Measurements from ENCODE around the gene SERTAD2. TPM values are rescaled to one million over a fixed set of nuclear protein-coding genes. Genes with fewer than 3 reads are reported as not detected.

SERTAD2 gene
- total RNA-seq, 4 donors from 2014 or later: 13.7 to 17.3 (median 16.6) TPM

- no peak for TF ChIP-seq CTCF (IDR thresholded peaks at IDR 0.05)
- no peak for TF ChIP-seq POLR2A (IDR thresholded peaks at IDR 0.05)
- H3K27ac ChIP-seq: no peak overlapping the region
- intact Hi-C loops (cut with DNase I): no loop called here
These were observed 55.5 kb downstream of the SERTAD2 start for GRCh38 chr2:64598226-64598625.

GRCh38 chr2:64595397-64596176 lies 58.1 kb downstream of the SERTAD2 start:
- no peak for DNase-seq
- no peak for TF ChIP-seq POLR2A (IDR thresholded peaks at IDR 0.05)
- peak in 4 of 6 experiments; percentile 9 to 43 (median 32) for TF ChIP-seq CTCF (IDR thresholded peaks at IDR 0.05)
- intact Hi-C loops (cut with DNase I): no loop called here
- Histone ChIP-seq H3K27ac (no peak overlapping the region), H3K4me3 (replicated peaks in 1 of 3) (no peak overlapping the region), H3K36me3 (peaks cover 7 to 10% of the 10 kb centered on the region in 2 donors), H3K9me3 (no peaks in the 10 kb centered on the region), H3K4me1 (peaks cover 0 to 4% of the 10 kb centered on the region in 2 donors), H3K27me3 (no peaks in the 10 kb centered on the region)
- 52 to 56% methylated on average over 4 of the region's 4 CpGs for WGBS, 2 donors

More at GRCh38 chr2:64598226-64598625, 55.5 kb downstream of the SERTAD2 start:
- DNase-seq: no peak
- Histone ChIP-seq H3K4me3 (replicated peaks in 1 of 3) (no peak overlapping the region), H3K27me3 (no peaks in the 10 kb centered on the region), H3K4me1 (peaks cover 0 to 4% of the 10 kb centered on the region in 2 donors), H3K36me3 (no peaks in the 10 kb centered on the region), H3K9me3 (no peaks in the 10 kb centered on the region)
- 96 to 97% methylated on average over 6 of the region's 6 CpGs for WGBS, 2 donors

GRCh38 chr2:64594226-64594989 lies 59.3 kb downstream of the SERTAD2 start:
- no peak overlapping the region for H3K4me3 ChIP-seq (replicated peaks in 1 of 3)
- WGBS, 2 donors: 88 to 93% methylated on average over 7 of the region's 7 CpGs
- DNase-seq: no peak
- no peaks in the 10 kb centered on the region for H3K9me3 ChIP-seq
- peaks cover 7 to 10% of the 10 kb centered on the region in 2 donors for H3K36me3 ChIP-seq
- TF ChIP-seq POLR2A (IDR thresholded peaks at IDR 0.05) (no peak), CTCF (IDR thresholded peaks at IDR 0.05) (no peak)
- no peak overlapping the region for H3K27ac ChIP-seq
- peaks cover 0 to 4% of the 10 kb centered on the region in 2 donors for H3K4me1 ChIP-seq
- intact Hi-C loops (cut with DNase I): no loop called here
- H3K27me3 ChIP-seq: no peaks in the 10 kb centered on the region

- TF ChIP-seq CTCF (IDR thresholded peaks at IDR 0.05) (no peak), POLR2A (IDR thresholded peaks at IDR 0.05) (no peak)
- WGBS, 2 donors: 82 to 87% methylated on average over 4 of the region's 4 CpGs
- no peak overlapping the region for H3K4me3 ChIP-seq (replicated peaks in 1 of 3)
- no peak overlapping the region for H3K27ac ChIP-seq
- no peak for DNase-seq
- H3K36me3 ChIP-seq: peaks cover 7 to 10% of the 10 kb centered on the region in 2 donors
- peaks cover 0 to 4% of the 10 kb centered on the region in 2 donors for H3K4me1 ChIP-seq
- intact Hi-C loops (cut with DNase I): no loop called here
- no peaks in the 10 kb centered on the region for H3K9me3 ChIP-seq
- no peaks in the 10 kb centered on the region for H3K27me3 ChIP-seq
These were observed 60.6 kb downstream of the SERTAD2 start for GRCh38 chr2:64593035-64593655.

All from thyroid gland (tissue), 4 donors.